Keratinocyte (primary cell): ENCODE results near the gene LGALS9B.
"Not testable (repeated sequence)": the region's sequence is repeated elsewhere in the genome, so short reads cannot be mapped to it uniquely, and the experiment has no call there.

ENCODE experiments used
- CTCF ChIP-seq, 3 experiments: IDR thresholded peaks in 1 of 3; conservative IDR thresholded peaks in 1 of 3; optimal IDR thresholded peaks in 1 of 3; 2 replicates in 2 of 3; 3 replicates in 1 of 3; pipeline versions ENCODE3 to v1.5.1; 2011; ENCODE audit warnings: low read length in 3 of 3, mild to moderate bottlenecking in 3 of 3, moderate library complexity in 2 of 3, control low read depth in 1 of 3, inconsistent platforms in 1 of 3; ENCODE audit not compliant: insufficient read depth in 2 of 3; ENCODE audit errors: extremely low read depth in 1 of 3
- EZH2 ChIP-seq: IDR thresholded peaks from one replicate; pipeline ENCODE4 v1.6.1; 2012; ENCODE audit warnings: inconsistent platforms, mild to moderate bottlenecking, low read length, moderate library complexity

DNA sequence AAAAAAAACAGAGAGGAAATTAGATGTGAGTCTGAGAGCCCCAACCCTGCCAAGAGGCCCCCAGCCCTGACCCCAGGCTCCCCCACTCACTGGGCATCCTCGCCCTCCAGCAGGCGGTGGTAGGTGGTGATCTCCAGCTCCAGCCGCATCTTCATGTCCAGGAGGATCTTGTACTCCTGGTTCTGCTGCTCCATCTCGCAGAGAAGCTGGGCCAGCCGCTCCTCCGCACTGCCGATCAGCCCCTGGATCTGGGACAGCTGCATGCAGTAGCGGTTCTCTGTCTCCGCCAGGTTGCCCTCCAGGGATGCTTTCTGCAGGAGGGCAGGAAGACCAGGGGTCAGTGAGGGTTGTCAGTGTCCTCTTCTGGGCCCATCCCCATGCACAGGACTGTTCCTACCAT, 46.2 kb upstream of the LGALS9B start:
- not testable (repeated sequence) for TF ChIP-seq CTCF (optimal IDR thresholded peaks at IDR 0.05 in 1 of 3, IDR thresholded peaks at IDR 0.05 in 1 of 3, conservative IDR thresholded peaks at IDR 0.05 in 1 of 3; ENCODE audit: extremely low read depth in 1 of 3, insufficient read depth in 2 of 3, low read length in 3 of 3); EZH2
